Gastrocnemius medialis (tissue), 4 donors: ENCODE results near the gene SYT6.

Experiments used
- POLR2A ChIP-seq, 2 donors: fragments of 450-650 bp; IDR thresholded peaks; one replicate each; pipeline ENCODE4 v1.6.1; 2017; ENCODE audit warnings: antibody characterized with exemption in 2 of 2, mild to moderate bottlenecking in 2 of 2, moderate library complexity in 2 of 2
- TF ChIP-seq, protein P1 (sequence below), 5 experiments: fragments of 450-650 bp in 3 of 5; fragments of 200-600 bp in 2 of 5; sonication (generic) in 2 of 5; IDR thresholded peaks in 4 of 5; conservative IDR thresholded peaks in 1 of 5; 1 replicate in 4 of 5; 2 replicates in 1 of 5; pipeline ENCODE4 v1.5.1; 2016 to 2019; ENCODE audit warnings: antibody characterized with exemption in 5 of 5, mild to moderate bottlenecking in 3 of 5, moderate library complexity in 3 of 5

DNA sequence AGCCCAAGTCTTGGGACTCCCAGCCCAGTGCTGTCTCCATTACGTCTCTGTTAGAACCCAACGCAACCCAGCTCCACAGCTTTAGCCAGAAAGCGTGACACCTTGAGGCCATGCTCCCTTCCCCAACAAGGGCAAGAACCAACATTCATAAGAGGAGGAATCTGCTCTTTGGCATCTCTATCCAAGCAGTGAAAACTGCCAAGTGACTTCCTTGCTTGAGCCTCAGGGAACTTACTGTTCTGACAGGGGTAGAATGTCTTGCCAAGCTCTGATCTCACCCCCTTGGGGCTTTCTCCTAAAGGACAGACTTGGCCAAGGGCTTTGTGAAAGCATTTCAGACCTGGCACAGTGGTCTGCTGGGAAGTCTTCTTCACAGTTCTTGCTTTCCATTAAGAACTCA lies 56.6 kb downstream of the SYT6 start:
- TF ChIP-seq, protein P1, sequence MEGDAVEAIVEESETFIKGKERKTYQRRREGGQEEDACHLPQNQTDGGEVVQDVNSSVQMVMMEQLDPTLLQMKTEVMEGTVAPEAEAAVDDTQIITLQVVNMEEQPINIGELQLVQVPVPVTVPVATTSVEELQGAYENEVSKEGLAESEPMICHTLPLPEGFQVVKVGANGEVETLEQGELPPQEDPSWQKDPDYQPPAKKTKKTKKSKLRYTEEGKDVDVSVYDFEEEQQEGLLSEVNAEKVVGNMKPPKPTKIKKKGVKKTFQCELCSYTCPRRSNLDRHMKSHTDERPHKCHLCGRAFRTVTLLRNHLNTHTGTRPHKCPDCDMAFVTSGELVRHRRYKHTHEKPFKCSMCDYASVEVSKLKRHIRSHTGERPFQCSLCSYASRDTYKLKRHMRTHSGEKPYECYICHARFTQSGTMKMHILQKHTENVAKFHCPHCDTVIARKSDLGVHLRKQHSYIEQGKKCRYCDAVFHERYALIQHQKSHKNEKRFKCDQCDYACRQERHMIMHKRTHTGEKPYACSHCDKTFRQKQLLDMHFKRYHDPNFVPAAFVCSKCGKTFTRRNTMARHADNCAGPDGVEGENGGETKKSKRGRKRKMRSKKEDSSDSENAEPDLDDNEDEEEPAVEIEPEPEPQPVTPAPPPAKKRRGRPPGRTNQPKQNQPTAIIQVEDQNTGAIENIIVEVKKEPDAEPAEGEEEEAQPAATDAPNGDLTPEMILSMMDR (IDR thresholded peaks at IDR 0.05 in 4 of 5, conservative IDR thresholded peaks at IDR 0.05 in 1 of 5), result no peak
- no peak for TF ChIP-seq POLR2A (IDR thresholded peaks at IDR 0.05)
